ENCODE measurements around the gene LLGL2.

LLGL2 gene

DNA sequence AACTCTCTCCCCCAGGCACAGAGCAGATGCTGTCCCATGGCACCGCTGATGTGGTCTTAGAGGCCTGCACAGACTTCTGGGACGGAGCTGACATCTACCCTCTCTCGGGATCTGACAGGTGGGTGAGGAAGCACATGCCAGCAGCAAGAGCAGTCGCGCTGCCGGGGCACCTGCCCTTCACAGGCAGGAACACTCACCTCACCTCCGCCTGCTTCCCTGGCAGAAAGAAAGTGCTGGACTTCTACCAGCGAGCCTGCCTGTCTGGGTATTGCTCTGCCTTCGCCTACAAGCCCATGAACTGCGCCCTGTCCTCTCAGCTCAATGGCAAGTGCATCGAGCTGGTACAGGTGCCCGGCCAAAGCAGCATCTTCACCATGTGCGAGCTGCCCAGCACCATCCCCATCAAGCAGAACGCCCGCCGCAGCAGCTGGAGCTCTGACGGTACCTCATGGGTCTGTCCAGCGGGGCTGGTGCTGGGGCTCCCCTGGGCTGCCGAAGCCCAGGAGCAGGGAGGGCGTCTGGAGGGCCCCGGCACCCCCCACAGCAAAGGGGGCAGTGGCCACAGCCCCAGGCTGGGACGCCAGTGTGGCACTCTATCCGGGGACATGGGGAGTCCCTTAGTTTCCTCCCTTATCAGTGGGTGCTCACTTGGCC, 31.9 kb upstream of the LLGL2 start:
- H3K4me3 ChIP-seq (ENCODE audit: control insufficient read depth, low read depth, low read length), result no peak overlapping the region
- DNase-seq (ENCODE audit: low read depth), result no peak
- TF ChIP-seq, protein P1, sequence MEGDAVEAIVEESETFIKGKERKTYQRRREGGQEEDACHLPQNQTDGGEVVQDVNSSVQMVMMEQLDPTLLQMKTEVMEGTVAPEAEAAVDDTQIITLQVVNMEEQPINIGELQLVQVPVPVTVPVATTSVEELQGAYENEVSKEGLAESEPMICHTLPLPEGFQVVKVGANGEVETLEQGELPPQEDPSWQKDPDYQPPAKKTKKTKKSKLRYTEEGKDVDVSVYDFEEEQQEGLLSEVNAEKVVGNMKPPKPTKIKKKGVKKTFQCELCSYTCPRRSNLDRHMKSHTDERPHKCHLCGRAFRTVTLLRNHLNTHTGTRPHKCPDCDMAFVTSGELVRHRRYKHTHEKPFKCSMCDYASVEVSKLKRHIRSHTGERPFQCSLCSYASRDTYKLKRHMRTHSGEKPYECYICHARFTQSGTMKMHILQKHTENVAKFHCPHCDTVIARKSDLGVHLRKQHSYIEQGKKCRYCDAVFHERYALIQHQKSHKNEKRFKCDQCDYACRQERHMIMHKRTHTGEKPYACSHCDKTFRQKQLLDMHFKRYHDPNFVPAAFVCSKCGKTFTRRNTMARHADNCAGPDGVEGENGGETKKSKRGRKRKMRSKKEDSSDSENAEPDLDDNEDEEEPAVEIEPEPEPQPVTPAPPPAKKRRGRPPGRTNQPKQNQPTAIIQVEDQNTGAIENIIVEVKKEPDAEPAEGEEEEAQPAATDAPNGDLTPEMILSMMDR (conservative IDR thresholded peaks at IDR 0.05; ENCODE audit: control insufficient read depth, insufficient read depth, low read depth, low read length), result no peak

DNA sequence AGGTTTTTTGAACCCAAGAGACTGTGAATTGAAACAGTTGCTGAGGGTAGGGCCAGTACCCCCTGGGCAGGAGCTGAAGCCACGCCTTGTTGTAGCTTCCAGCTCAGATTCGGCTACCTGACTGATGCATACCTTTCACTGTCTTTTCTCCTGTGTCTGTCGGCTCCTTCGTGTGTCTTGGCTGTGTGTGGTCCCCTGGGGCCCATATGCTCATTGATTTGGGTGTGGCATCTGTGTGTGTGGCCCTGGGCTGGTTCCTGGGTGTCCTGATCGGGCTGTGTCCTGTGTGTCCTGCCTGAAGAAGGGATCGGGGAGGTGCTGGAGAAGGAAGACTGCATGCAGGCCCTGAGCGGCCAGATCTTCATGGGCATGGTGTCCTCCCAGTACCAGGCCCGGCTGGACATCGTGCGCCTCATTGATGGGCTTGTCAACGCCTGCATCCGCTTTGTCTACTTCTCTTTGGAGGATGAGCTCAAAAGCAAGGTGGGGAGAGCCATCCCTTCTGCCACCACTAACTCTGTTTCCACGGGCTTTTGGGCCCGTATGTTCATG, 31.1 kb upstream of the LLGL2 start:
- TF ChIP-seq, protein P1 (conservative IDR thresholded peaks at IDR 0.05; ENCODE audit: control insufficient read depth, insufficient read depth, low read depth, low read length), result no peak
- no peak for DNase-seq (ENCODE audit: low read depth)

DNA sequence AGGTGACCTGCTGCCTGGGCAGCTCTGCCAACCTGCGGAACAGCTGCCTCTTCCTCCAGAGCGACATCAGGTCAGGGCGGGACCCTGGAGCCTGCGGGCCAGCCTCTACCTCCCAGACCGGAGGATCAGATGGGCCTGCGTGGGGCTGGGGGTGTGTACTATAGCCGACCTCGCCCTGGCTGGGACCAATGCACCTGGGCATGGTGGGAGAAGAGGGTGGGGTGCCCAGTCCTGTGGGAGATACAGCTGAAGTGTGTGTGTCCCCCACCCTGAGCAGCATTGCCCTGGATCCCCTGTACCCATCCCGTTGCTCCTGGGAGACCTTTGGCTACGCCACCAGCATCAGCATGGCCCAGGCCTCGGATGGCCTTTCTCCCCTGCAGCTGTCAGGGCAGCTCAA, 29.5 kb upstream of the LLGL2 start:
- no peak overlapping the region for H3K4me3 ChIP-seq (ENCODE audit: control insufficient read depth, low read depth, low read length)
- TF ChIP-seq, protein P1 (conservative IDR thresholded peaks at IDR 0.05; ENCODE audit: control insufficient read depth, insufficient read depth, low read depth, low read length), result no peak
- DNase-seq (ENCODE audit: low read depth), result no peak

More for the DNA sequence above, 31.1 kb upstream of the LLGL2 start:
- no peak overlapping the region for H3K4me3 ChIP-seq (ENCODE audit: control insufficient read depth, low read depth, low read length)

DNA sequence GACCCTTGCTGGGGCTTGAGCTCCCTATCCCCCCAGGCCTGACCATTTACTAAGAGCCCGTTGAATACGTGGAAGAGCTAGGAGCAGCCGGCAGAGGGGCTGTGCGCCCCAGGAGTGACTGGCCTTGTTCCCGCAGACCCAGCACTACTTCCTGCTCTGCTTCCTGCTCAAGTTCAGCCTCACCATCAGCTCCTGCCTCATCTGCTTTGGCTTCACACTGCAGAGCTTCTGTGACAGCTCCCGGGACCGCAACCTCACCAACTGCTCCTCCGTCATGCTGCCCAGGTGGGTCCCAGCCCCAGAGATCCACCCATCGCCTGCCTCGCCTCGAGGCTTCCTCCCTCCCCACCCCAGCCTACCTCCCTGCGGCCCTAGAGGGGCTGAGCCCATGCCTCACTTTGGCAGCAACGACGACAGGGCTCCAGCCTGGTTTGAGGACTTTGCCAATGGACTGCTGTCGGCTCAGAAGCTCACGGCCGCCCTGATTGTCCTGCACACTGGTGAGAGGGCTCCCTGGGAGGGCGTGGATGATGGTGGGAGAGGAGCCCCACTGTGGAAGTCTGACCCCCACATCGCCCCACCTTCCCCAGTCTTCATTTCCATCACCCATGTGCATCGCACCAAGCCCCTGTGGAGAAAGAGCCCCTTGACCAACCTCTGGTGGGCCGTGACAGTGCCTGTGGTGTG, 27.3 kb upstream of the LLGL2 start:
- no peak for DNase-seq (ENCODE audit: low read depth)
- TF ChIP-seq, protein P1 (conservative IDR thresholded peaks at IDR 0.05; ENCODE audit: control insufficient read depth, insufficient read depth, low read depth, low read length), result no peak
- H3K4me3 ChIP-seq (ENCODE audit: control insufficient read depth, low read depth, low read length), result no peak overlapping the region

DNA sequence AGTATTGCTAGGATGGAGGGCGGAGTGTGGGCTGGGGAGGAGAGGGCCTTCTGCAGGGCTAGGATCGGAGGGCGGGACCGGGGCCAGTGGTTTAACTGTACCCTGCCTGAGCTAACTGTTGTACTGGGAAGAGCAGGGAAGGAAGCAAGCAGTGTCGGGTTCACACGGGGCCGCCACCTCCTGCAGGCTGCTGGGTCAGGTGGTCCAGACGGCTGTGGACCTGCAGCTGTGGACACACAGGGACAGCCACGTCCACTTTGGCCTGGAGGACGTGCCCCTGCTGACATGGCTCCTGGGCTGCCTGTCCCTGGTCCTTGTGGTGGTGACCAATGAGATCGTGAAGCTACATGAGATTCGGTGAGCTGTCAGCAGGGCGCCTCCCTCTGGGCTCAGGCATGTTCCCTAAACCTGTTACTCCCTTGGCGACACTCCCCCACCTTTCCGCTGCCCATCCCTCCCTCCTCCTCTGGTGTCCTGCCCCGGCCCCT, 26.7 kb upstream of the LLGL2 start:
- TF ChIP-seq, protein P1 (conservative IDR thresholded peaks at IDR 0.05; ENCODE audit: control insufficient read depth, insufficient read depth, low read depth, low read length), result no peak
- no peak for DNase-seq (ENCODE audit: low read depth)
- H3K4me3 ChIP-seq (ENCODE audit: control insufficient read depth, low read depth, low read length), result no peak overlapping the region

DNA sequence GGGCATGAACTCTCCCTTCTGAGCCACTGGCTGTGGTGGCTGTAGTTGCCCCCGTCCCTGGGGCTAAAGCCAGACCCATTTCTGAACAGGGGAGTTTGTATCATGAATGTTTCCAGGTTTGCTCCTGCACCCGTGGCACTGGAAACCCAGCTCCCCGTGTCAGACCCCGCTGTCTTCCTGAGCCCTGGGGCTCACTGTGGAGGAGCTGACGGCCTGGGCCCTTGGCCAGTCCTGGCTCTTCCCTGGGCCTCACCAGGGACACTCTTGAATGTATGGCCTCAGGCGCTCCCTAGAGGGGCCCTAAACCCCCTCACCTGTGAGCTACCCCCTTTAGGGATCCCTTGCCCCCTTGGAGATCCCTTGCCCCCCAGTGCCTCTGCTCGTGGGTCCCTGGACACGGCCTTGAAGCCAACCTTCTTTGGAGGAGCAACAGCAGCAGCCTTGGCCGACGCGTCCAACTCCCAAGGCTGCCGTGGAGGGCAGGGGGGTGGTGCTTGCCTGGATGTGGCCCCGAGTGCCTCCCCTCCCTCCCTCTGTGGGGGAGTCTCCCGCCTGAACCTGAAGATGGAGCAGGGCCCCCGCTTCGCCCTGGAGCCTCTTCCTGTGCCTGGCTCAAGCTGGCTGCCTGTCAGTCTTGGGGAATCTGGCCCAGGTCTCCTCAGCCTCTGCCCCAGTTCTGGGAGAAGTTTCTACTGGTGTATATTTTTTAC, 26.0 kb upstream of the LLGL2 start:
- H3K4me3 ChIP-seq (ENCODE audit: control insufficient read depth, low read depth, low read length), result no peak overlapping the region
- no peak for DNase-seq (ENCODE audit: low read depth)
- TF ChIP-seq, protein P1 (conservative IDR thresholded peaks at IDR 0.05; ENCODE audit: control insufficient read depth, insufficient read depth, low read depth, low read length), result no peak
